HEK293 (cell line): ENCODE data around the gene PI4KB.
A peak's percentile ranks its signal among the peaks of the same experiment; 100 is the strongest.

Experiments used
- BCL11A ChIP-seq: fragments of 450-650 bp; formaldehyde crosslinking; IDR thresholded peaks from 2 replicates; pipeline ENCODE4 v1.5.1; 2016; ENCODE audit warnings: low read depth, missing biosample characterization, missing genetic modification characterization
- EGR2 ChIP-seq: fragments of 450-650 bp; formaldehyde crosslinking; IDR thresholded peaks from 2 replicates; pipeline ENCODE4 v1.5.1; 2016; ENCODE audit warnings: low read depth, missing biosample characterization, missing genetic modification characterization
- KLF9 ChIP-seq: fragments of 450-650 bp; formaldehyde crosslinking; IDR thresholded peaks from 2 replicates; pipeline ENCODE4 v1.5.1; 2016; ENCODE audit warnings: missing biosample characterization, missing genetic modification characterization, low read depth
- OVOL3 ChIP-seq: fragments of 450-650 bp; formaldehyde crosslinking; IDR thresholded peaks from 2 replicates; pipeline ENCODE4 v1.5.1; 2016; ENCODE audit warnings: missing biosample characterization, missing genetic modification characterization
- PBX3 ChIP-seq: sonication (generic); formaldehyde crosslinking; IDR thresholded peaks from 2 replicates; pipeline ENCODE4 v1.8.1; 2022; ENCODE audit warnings: mild to moderate bottlenecking, moderate library complexity, missing genetic modification reagents
- PRDM2 ChIP-seq: fragments of 450-650 bp; formaldehyde crosslinking; IDR thresholded peaks from 2 replicates; pipeline ENCODE4 v1.5.1; 2016; ENCODE audit warnings: missing biosample characterization, missing genetic modification characterization, borderline replicate concordance
- PRDM4 ChIP-seq: fragments of 450-650 bp; formaldehyde crosslinking; IDR thresholded peaks from 2 replicates; pipeline ENCODE4 v1.5.1; 2017; ENCODE audit warnings: missing biosample characterization, missing genetic modification characterization
- SALL2 ChIP-seq: fragments of 450-650 bp; formaldehyde crosslinking; IDR thresholded peaks from 2 replicates; pipeline ENCODE4 v1.5.0; 2017; ENCODE audit warnings: missing biosample characterization, mild to moderate bottlenecking, missing genetic modification characterization, borderline replicate concordance
- SP7 ChIP-seq: fragments of 450-650 bp; formaldehyde crosslinking; IDR thresholded peaks from 2 replicates; pipeline ENCODE4 v1.5.1; 2016; ENCODE audit warnings: missing biosample characterization, missing genetic modification characterization
- TRIM28 ChIP-seq: IDR thresholded peaks from 2 replicates; pipeline ENCODE4 v1.6.1; 2011; ENCODE audit warnings: low read length, control low read depth, borderline replicate concordance
- YY2 ChIP-seq: fragments of 450-650 bp; formaldehyde crosslinking; IDR thresholded peaks from 2 replicates; pipeline ENCODE4 v1.5.1; 2016; ENCODE audit warnings: missing biosample characterization, missing genetic modification characterization
- ZBTB20 ChIP-seq: fragments of 450-650 bp; formaldehyde crosslinking; IDR thresholded peaks from 2 replicates; pipeline ENCODE4 v1.5.1; 2016; ENCODE audit warnings: missing biosample characterization, missing genetic modification characterization
- ZBTB21 ChIP-seq: fragments of 450-650 bp; formaldehyde crosslinking; IDR thresholded peaks from 2 replicates; pipeline ENCODE4 v1.5.1; 2017; ENCODE audit warnings: missing biosample characterization, missing genetic modification characterization
- ZBTB7A ChIP-seq: fragments of 450-650 bp; formaldehyde crosslinking; IDR thresholded peaks from 2 replicates; pipeline ENCODE4 v1.5.1; 2016; ENCODE audit warnings: low read depth, missing biosample characterization, missing genetic modification characterization
- ZFHX2 ChIP-seq: fragments of 450-650 bp; formaldehyde crosslinking; conservative IDR thresholded peaks from 2 replicates; pipeline ENCODE4 v1.5.1; 2016; ENCODE audit warnings: missing biosample characterization, missing genetic modification characterization
- ZFP37 ChIP-seq: fragments of 450-650 bp; formaldehyde crosslinking; IDR thresholded peaks from 2 replicates; pipeline ENCODE4 v1.5.1; 2016; ENCODE audit warnings: missing biosample characterization, missing genetic modification characterization
- ZNF175 ChIP-seq: fragments of 450-650 bp; formaldehyde crosslinking; IDR thresholded peaks from 2 replicates; pipeline ENCODE4 v1.5.1; 2016; ENCODE audit warnings: missing biosample characterization, missing genetic modification characterization
- ZNF302 ChIP-seq: fragments of 450-650 bp; formaldehyde crosslinking; IDR thresholded peaks from 2 replicates; pipeline ENCODE4 v1.5.1; 2016; ENCODE audit warnings: missing biosample characterization, missing genetic modification characterization, low read depth
- ZNF311 ChIP-seq: fragments of 450-650 bp; formaldehyde crosslinking; IDR thresholded peaks from 2 replicates; pipeline ENCODE4 v1.5.1; 2017; ENCODE audit warnings: missing biosample characterization, missing genetic modification characterization, borderline replicate concordance
- ZNF394 ChIP-seq: fragments of 450-650 bp; formaldehyde crosslinking; IDR thresholded peaks from 2 replicates; pipeline ENCODE4 v1.5.1; 2016; ENCODE audit warnings: missing biosample characterization, missing genetic modification characterization, mild to moderate bottlenecking, moderate library complexity, borderline replicate concordance
- ZNF398 ChIP-seq: fragments of 450-650 bp; formaldehyde crosslinking; IDR thresholded peaks from 2 replicates; pipeline ENCODE4 v1.5.1; 2017; ENCODE audit warnings: missing biosample characterization, missing genetic modification characterization
- ZNF513 ChIP-seq: fragments of 450-650 bp; IDR thresholded peaks from 2 replicates; pipeline ENCODE4 v1.5.1; 2018; ENCODE audit warnings: missing biosample characterization, missing genetic modification characterization
- ZNF529 ChIP-seq: fragments of 450-650 bp; formaldehyde crosslinking; IDR thresholded peaks from 2 replicates; pipeline ENCODE4 v1.5.1; 2017; ENCODE audit warnings: missing genetic modification characterization, missing biosample characterization; ENCODE audit not compliant: insufficient replicate concordance
- ZNF561 ChIP-seq: fragments of 450-650 bp; IDR thresholded peaks from 2 replicates; pipeline ENCODE4 v1.5.1; 2018; ENCODE audit warnings: missing biosample characterization, missing genetic modification characterization, borderline replicate concordance
- ZNF580 ChIP-seq: fragments of 450-650 bp; formaldehyde crosslinking; IDR thresholded peaks from 2 replicates; pipeline ENCODE4 v1.5.1; 2016; ENCODE audit warnings: missing biosample characterization, missing genetic modification characterization
- ZSCAN16 ChIP-seq: fragments of 450-650 bp; formaldehyde crosslinking; IDR thresholded peaks from 2 replicates; pipeline ENCODE4 v1.5.1; 2016; ENCODE audit warnings: missing biosample characterization, missing genetic modification characterization

Gene PI4KB

GRCh38 chr1:151281225-151281968 lies 45.8 kb downstream of the PI4KB start (continued):
- TF ChIP-seq ZNF580 (tag by site-specific recombination) (peak; percentile 89), ZNF302 (tag by site-specific recombination) (no peak), KLF9 (tag by site-specific recombination) (peak; percentile 89), ZBTB20 (tag by site-specific recombination) (peak; percentile 66), ZNF561 (no peak; the same call in 1 of the 2 replicates), PRDM2 (tag by site-specific recombination) (no peak), EGR2 (tag by site-specific recombination) (peak; percentile 97), ZNF394 (peak; percentile 64), YY2 (peak; percentile 54; the same call in 1 of the 2 replicates), BCL11A (tag by site-specific recombination) (peak; percentile 99), ZNF529 (no peak), OVOL3 (tag by site-specific recombination) (peak; percentile 81), ZFHX2 (peak; percentile 97), ZSCAN16 (tag by site-specific recombination) (no peak), ZNF513 (no peak), SP7 (peak; percentile 93), ZNF311 (tag by site-specific recombination) (no peak), ZFP37 (tag by site-specific recombination) (peak; percentile 90), ZNF398 (tag by site-specific recombination) (peak; percentile 89), SALL2 (no peak), TRIM28 (no peak), ZNF175 (no peak), ZBTB21 (tag by site-specific recombination) (peak; percentile 99), ZBTB7A (tag by site-specific recombination) (no peak), PBX3 (CRISPR knock-in tag) (no peak), PRDM4 (tag by site-specific recombination) (peak; percentile 67; the same call in 1 of the 2 replicates)
